Measurements from ENCODE around the gene CFDP1.

The CFDP1 gene

GRCh38 chr16:75372236-75372856 is 61.0 kb downstream of the CFDP1 start:
- DNase-seq (ENCODE audit: low spot score) = peak; percentile 71

- DNase-seq (ENCODE audit: low spot score) = no peak
Observed at GRCh38 chr16:75371171-75371570, 62.1 kb downstream of the CFDP1 start.

GRCh38 chr16:75364286-75364791 is 69.0 kb downstream of the CFDP1 start:
- DNase-seq (ENCODE audit: low spot score) = no peak

GRCh38 chr16:75362846-75363245 is 70.5 kb downstream of the CFDP1 start:
- no peak for DNase-seq (ENCODE audit: low spot score)

GRCh38 chr16:75361936-75362335 is 71.4 kb downstream of the CFDP1 start:
- no peak for DNase-seq (ENCODE audit: low spot score)

DNA sequence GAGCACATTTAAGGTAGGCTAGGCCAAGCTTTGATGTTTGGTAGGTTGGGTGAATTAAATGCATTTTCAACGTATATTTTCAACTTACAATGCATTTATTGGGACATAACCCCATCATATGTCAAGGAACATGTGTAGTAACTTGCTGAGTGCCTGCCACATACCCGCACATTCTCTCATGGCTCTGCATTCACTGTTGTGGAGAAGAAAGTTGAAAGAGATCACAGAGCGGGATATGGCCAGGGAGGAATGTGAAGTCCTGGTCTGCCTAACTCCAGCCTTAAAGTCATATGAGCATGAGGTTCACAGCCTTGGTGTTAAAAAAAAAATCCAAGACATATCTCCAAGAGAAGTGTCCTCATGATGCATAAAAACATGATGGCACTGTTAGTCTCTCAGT is 79.1 kb downstream of the CFDP1 start:
- DNase-seq (ENCODE audit: low spot score) = no peak

- peak; percentile 79 for DNase-seq (ENCODE audit: low spot score)
Observed at GRCh38 chr16:75351183-75351582, 82.1 kb downstream of the CFDP1 start.

DNA sequence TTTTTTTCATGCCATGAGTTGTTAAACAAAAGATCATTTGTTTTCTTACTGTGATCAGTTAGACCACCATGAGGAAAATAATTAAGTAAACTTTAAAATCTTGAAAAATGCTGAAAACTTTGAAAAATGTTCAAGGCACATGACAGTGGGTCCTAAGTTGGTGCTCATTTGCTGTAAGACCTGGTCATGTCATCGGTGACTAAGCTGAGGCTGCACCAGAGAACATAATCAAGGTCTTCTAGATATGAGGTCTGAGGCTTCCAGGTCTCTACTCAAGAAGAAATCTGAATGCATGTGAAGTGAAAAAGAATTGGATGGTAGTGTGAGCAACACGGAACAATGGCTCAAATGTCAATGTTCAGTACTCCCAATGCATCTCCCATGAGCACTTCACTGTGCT is 87.6 kb downstream of the CFDP1 start:
- DNase-seq (ENCODE audit: low spot score) = no peak

GRCh38 chr16:75343941-75344340 is 89.4 kb downstream of the CFDP1 start:
- DNase-seq (ENCODE audit: low spot score) = no peak

- DNase-seq (ENCODE audit: low spot score) = no peak
Observed at GRCh38 chr16:75343286-75343685, 90.0 kb downstream of the CFDP1 start.

- peak; percentile 47 for DNase-seq (ENCODE audit: low spot score)
Observed at GRCh38 chr16:75342308-75342811, 90.9 kb downstream of the CFDP1 start.

DNA sequence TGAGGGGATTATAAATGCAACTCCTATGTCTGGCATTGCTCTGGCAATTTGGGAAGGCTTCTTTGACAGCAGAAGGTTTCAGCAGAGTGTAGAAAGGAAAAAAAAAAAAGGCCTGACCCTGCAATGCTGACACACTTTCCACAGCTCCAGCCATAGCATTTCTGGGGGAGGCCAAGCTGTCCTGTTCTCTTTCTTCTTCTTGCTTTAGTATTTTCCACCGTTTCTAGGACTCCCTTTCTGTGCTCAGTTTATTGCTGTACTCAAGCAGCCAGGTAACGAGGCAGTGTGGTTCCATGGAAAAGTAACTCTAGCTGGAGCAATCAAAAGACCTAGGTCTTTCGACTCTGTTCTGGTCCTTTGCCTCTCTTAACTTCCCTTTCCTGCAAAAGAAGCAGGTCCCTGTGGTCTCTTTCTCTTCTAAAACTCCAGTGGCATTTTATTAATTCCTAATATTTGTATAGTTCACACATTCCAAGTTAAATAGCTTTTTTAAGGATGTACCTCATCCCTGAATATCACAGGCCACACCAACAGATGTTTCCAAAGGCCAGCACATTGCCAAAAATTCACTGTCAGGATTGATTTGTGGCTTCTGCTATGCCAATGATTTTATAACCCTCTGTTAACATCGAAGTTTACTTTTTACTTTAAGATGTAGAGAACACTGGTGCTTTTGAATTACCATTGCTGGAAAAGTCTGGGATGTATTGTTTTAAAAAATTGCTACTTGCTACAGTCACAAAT is 91.6 kb downstream of the CFDP1 start:
- no peak for DNase-seq (ENCODE audit: low spot score)

DNA sequence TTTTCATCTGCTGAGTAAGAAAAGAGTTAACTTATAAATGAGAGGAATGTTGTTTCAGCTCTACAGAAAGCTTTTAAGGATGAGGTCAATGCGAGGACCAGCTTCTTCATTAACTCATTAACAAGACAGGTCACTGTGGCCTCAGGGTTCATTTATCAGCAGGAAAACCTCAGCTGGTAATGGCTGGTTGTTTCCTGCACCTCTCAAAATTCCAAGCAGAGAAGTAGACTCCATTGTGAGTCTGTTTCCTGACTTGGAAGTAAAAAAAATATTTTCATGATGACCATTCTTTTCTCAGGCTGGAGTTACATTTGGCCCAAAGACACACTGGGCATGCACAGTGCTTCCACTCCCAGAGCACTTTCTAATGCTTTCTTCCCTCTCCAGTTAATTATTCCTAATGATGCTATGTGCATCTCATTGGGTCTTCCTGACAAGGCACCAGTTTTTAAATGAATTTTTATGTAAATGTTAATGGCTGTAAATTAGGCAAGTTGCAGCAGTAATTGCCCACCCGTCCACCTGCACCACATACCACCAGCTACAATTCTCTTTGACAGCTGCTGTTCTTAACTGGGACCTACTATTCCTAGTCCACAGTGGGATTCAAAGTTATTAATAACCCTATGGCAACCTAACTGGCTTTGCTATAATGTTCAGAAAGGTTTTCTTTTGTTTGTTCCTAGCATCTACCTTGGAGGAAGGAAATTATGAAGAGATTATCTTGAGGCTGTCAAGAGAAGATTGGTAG is 92.4 kb downstream of the CFDP1 start:
- DNase-seq (ENCODE audit: low spot score) = peak; percentile 55

GRCh38 chr16:75337430-75337829 is 95.9 kb downstream of the CFDP1 start:
- DNase-seq (ENCODE audit: low spot score) = no peak

GRCh38 chr16:75336521-75336920 is 96.8 kb downstream of the CFDP1 start:
- no peak for DNase-seq (ENCODE audit: low spot score)

- no peak for DNase-seq (ENCODE audit: low spot score)
Observed at GRCh38 chr16:75333721-75334163, 99.6 kb downstream of the CFDP1 start.

GRCh38 chr16:75329943-75330342 is 103.4 kb downstream of the CFDP1 start:
- DNase-seq (ENCODE audit: low spot score) = no peak

- no peak for DNase-seq (ENCODE audit: low spot score)
Observed at GRCh38 chr16:75326333-75326732, 107.0 kb downstream of the CFDP1 start.

DNA sequence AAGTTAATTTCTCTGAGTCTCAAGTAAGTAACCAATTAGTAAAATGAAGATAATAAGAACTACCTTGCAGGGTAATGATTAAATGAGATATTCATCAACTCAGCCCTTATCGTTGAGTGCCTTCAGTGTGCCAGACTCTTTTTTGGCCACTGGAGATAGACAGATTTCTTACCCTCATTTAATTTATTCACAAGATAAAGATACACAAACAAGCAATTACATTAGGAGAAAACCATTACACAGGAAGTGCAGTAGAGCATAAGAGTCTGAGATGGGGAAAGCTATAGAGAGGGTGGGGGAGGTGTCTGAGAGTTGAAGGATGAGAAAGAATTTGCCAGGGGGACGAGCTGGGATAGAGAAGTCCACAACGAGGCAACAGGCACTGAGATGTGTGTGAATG is 109.4 kb downstream of the CFDP1 start:
- DNase-seq (ENCODE audit: low spot score) = no peak

- no peak for DNase-seq (ENCODE audit: low spot score)
Observed at GRCh38 chr16:75323198-75323597, 110.1 kb downstream of the CFDP1 start.

DNA sequence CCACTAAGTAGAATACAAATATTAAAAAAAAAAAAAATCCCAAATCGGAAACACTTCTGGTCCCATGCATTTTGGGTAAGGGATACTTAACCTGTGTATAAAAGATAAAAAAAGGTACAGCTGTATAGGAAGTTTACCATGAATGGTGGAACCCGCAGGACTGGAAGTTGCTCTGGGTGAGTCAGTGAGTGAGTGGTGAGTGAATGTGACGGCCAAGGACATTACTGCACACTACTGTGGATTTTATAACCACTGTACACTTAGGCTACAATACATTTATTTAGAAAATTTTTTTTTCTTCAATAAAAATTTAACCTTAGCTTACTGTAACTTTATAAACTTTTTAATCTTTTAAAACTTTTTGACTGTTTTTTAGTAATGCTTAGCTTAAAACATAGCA is 110.6 kb downstream of the CFDP1 start:
- no peak for DNase-seq (ENCODE audit: low spot score)

- peak; percentile 37 for DNase-seq (ENCODE audit: low spot score)
Observed at GRCh38 chr16:75320435-75320834, 112.9 kb downstream of the CFDP1 start.

Data from AG20443 (cell line).